GM19455 (cell line): ENCODE data around the gene ARPIN.
A peak's percentile ranks its signal among the peaks of the same experiment; 100 is the strongest.
"Not testable (repeated sequence)": the region's sequence is repeated elsewhere in the genome, so short reads cannot be mapped to it uniquely, and the experiment has no call there.

Experiments
- ATAC-seq: cut with Tn5 transposase; IDR thresholded peaks from one replicate; pipeline ENCODE4 v1.9.1; 2021; ENCODE audit not compliant: unreplicated experiment

The ARPIN gene

GRCh38 chr15:89878323-89878722, 34.4 kb downstream of the ARPIN start:
- ATAC-seq, result no peak

- no peak for ATAC-seq
Observed at GRCh38 chr15:89877083-89877425, 35.7 kb downstream of the ARPIN start.

GRCh38 chr15:89876396-89877082, 36.2 kb downstream of the ARPIN start:
- no peak for ATAC-seq

GRCh38 chr15:89875741-89876140, 37.0 kb downstream of the ARPIN start:
- ATAC-seq, result no peak

GRCh38 chr15:89874926-89875564, 37.7 kb downstream of the ARPIN start:
- ATAC-seq, result peak; percentile 71

GRCh38 chr15:89870688-89871288, 42.0 kb downstream of the ARPIN start:
- ATAC-seq, result no peak

- ATAC-seq, result no peak
Observed at GRCh38 chr15:89870006-89870405, 42.7 kb downstream of the ARPIN start.

GRCh38 chr15:89869490-89869889, 43.3 kb downstream of the ARPIN start:
- ATAC-seq, result not testable (repeated sequence)

GRCh38 chr15:89864958-89865739, 47.6 kb downstream of the ARPIN start:
- ATAC-seq, result no peak

GRCh38 chr15:89863918-89864317, 48.8 kb downstream of the ARPIN start:
- ATAC-seq, result no peak

- ATAC-seq, result no peak
Observed at GRCh38 chr15:89860891-89861290, 51.9 kb downstream of the ARPIN start.

- no peak for ATAC-seq
Observed at GRCh38 chr15:89860431-89860830, 52.3 kb downstream of the ARPIN start.

GRCh38 chr15:89858661-89859458, 53.9 kb downstream of the ARPIN start:
- ATAC-seq, result no peak

GRCh38 chr15:89857673-89858072, 55.1 kb downstream of the ARPIN start:
- no peak for ATAC-seq

GRCh38 chr15:89855948-89856347, 56.8 kb downstream of the ARPIN start:
- ATAC-seq, result no peak

- not testable (repeated sequence) for ATAC-seq
Observed at GRCh38 chr15:89854863-89855262, 57.9 kb downstream of the ARPIN start.

- ATAC-seq, result no peak
Observed at GRCh38 chr15:89852342-89852995, 60.3 kb downstream of the ARPIN start.

GRCh38 chr15:89851673-89852341, 60.9 kb downstream of the ARPIN start:
- ATAC-seq, result peak; percentile 50

GRCh38 chr15:89848970-89849292, 63.8 kb downstream of the ARPIN start:
- ATAC-seq, result no peak

- ATAC-seq, result no peak
Observed at GRCh38 chr15:89847101-89847500, 65.7 kb downstream of the ARPIN start.
